Mesenchymal stem cell (in vitro differentiated cells and primary cell): ENCODE measurements around the gene USP6NL.

ENCODE experiments used
- DNase-seq: peaks from one replicate; pipeline ENCODE4 v3.0.0-alpha.2; 2013
- H2AFZ ChIP-seq: one replicate; pipeline ENCODE4 v1.6.1; 2013; ENCODE audit warnings: low read depth, mild to moderate bottlenecking, control low read depth, inconsistent platforms, low read length, moderate library complexity
- H2AK5ac ChIP-seq: 2 replicates; pipeline ENCODE4 v1.6.1; 2013; ENCODE audit warnings: low read length, moderate library complexity, mild to moderate bottlenecking, inconsistent platforms; ENCODE audit not compliant: severe bottlenecking
- H2BK120ac ChIP-seq: one replicate; pipeline ENCODE4 v1.6.1; 2013; ENCODE audit warnings: low read depth, mild to moderate bottlenecking, inconsistent platforms, low read length, moderate library complexity
- H2BK12ac ChIP-seq, 2 experiments: one replicate each; pipeline ENCODE4 v1.6.1; 2013; ENCODE audit warnings: inconsistent platforms in 2 of 2, low read length in 2 of 2, mild to moderate bottlenecking in 2 of 2, moderate library complexity in 2 of 2, control low read depth in 1 of 2
- H2BK15ac ChIP-seq: one replicate; pipeline ENCODE4 v1.6.1; 2013; ENCODE audit warnings: mild to moderate bottlenecking, low read depth, inconsistent platforms; ENCODE audit not compliant: poor library complexity, severe bottlenecking
- H2BK5ac ChIP-seq: 2 replicates; pipeline ENCODE4 v1.6.1; 2013; ENCODE audit warnings: low read depth, mild to moderate bottlenecking, low read length, control low read depth, inconsistent platforms; ENCODE audit not compliant: poor library complexity, severe bottlenecking
- H3K14ac ChIP-seq, 2 experiments: one replicate each; pipeline ENCODE4 v1.6.1; 2013; ENCODE audit warnings: inconsistent platforms in 2 of 2, low read length in 2 of 2, control low read depth in 1 of 2, mild to moderate bottlenecking in 1 of 2, moderate library complexity in 1 of 2
- H3K18ac ChIP-seq, 2 experiments: one replicate each; pipeline ENCODE4 v1.6.1; 2013; ENCODE audit warnings: inconsistent platforms in 2 of 2, low read length in 2 of 2, control low read depth in 1 of 2, low read depth in 1 of 2, mild to moderate bottlenecking in 1 of 2
- H3K23ac ChIP-seq, 2 experiments: one replicate each; pipeline ENCODE4 v1.6.1; 2013; ENCODE audit warnings: inconsistent platforms in 2 of 2, low read length in 2 of 2, mild to moderate bottlenecking in 2 of 2, moderate library complexity in 2 of 2, control low read depth in 1 of 2
- H3K27ac ChIP-seq: 2 replicates; pipeline ENCODE4 v1.5.1; 2013; ENCODE audit warnings: mild to moderate bottlenecking, moderate library complexity, low read length, control low read depth, inconsistent platforms; ENCODE audit not compliant: poor library complexity, severe bottlenecking
- H3K27me3 ChIP-seq, 2 experiments: 2 replicates each; pipeline versions ENCODE4 v1.6.1 to v1.7.0; 2013; ENCODE audit warnings: low read length in 2 of 2, mild to moderate bottlenecking in 2 of 2, moderate library complexity in 2 of 2, control low read depth in 1 of 2, inconsistent platforms in 1 of 2; ENCODE audit not compliant: control insufficient read depth in 1 of 2, insufficient read depth in 1 of 2
- H3K36me3 ChIP-seq, 2 experiments: 2 replicates each; pipeline versions ENCODE4 v1.6.1 to v1.7.0; 2013; ENCODE audit warnings: low read length in 2 of 2, control low read depth in 1 of 2, inconsistent platforms in 1 of 2, low read depth in 1 of 2, mild to moderate bottlenecking in 1 of 2; ENCODE audit not compliant: insufficient read depth in 2 of 2, control insufficient read depth in 1 of 2
- H3K4ac ChIP-seq, 2 experiments: one replicate each; pipeline ENCODE4 v1.6.1; 2013; ENCODE audit warnings: inconsistent platforms in 2 of 2, low read length in 2 of 2, mild to moderate bottlenecking in 2 of 2, moderate library complexity in 2 of 2, control low read depth in 1 of 2, low read depth in 1 of 2
- H3K4me1 ChIP-seq: 2 replicates; pipeline ENCODE4 v1.6.1; 2013; ENCODE audit warnings: low read depth, low read length, control low read depth; ENCODE audit not compliant: control insufficient read depth, insufficient read depth
- H3K4me2 ChIP-seq: 2 replicates; pipeline ENCODE4 v1.6.1; 2013; ENCODE audit warnings: low read length, mild to moderate bottlenecking, inconsistent platforms; ENCODE audit not compliant: poor library complexity, severe bottlenecking
- H3K4me3 ChIP-seq, 2 experiments: 2 replicates each; pipeline versions ENCODE4 v1.5.1 to v1.7.0; 2013; ENCODE audit warnings: low read length in 2 of 2, mild to moderate bottlenecking in 2 of 2, control low read depth in 1 of 2, low read depth in 1 of 2; ENCODE audit not compliant: insufficient read depth in 1 of 2
- H3K79me1 ChIP-seq: replicated peaks from 2 replicates; pipeline ENCODE4 v1.6.1; 2013; ENCODE audit warnings: mild to moderate bottlenecking, control low read depth, low read length, inconsistent platforms; ENCODE audit not compliant: poor library complexity, severe bottlenecking
- H3K9ac ChIP-seq: 2 replicates; pipeline ENCODE4 v1.7.0; 2013; ENCODE audit warnings: mild to moderate bottlenecking, low read length, moderate library complexity
- H3K9me3 ChIP-seq: 2 replicates; pipeline ENCODE4 v1.7.0; 2013; ENCODE audit warnings: mild to moderate bottlenecking, low read length; ENCODE audit not compliant: control insufficient read depth
- H4K8ac ChIP-seq: one replicate; pipeline ENCODE4 v1.6.1; 2013; ENCODE audit warnings: inconsistent platforms, mild to moderate bottlenecking, low read length, moderate library complexity
- H4K91ac ChIP-seq: one replicate; pipeline ENCODE4 v1.6.1; 2013; ENCODE audit warnings: mild to moderate bottlenecking, low read length, inconsistent platforms
- WGBS: methylation state at CpG from one replicate; pipeline ENCODE4 v1.1.7; 2013; ENCODE audit warnings: mixed read lengths; 5-methylcytosine and 5-hydroxymethylcytosine counted together

Gene USP6NL

GRCh38 chr10:11653758-11654471 is 42.5 kb upstream of the USP6NL start:
- Histone ChIP-seq H3K4me1 (peaks cover 2% of the 10 kb centered on the region), H2AK5ac (no peak overlapping the region), H2BK15ac (no peak overlapping the region), H3K27me3 (peaks cover 0 to 13% of the 10 kb centered on the region in 2 experiments), H2AFZ (no peak overlapping the region), H4K8ac (no peak overlapping the region), H3K79me1 (no peaks in the 10 kb centered on the region), H3K9me3 (no peaks in the 10 kb centered on the region), H3K18ac (no peak overlapping the region), H2BK5ac (no peak overlapping the region), H2BK12ac (no peak overlapping the region), H2BK120ac (no peak overlapping the region), H3K27ac (no peak overlapping the region), H3K4ac (no peak overlapping the region), H3K23ac (no peak overlapping the region), H3K14ac (no peak overlapping the region), H3K4me3 (no peak overlapping the region), H3K9ac (no peak overlapping the region), H3K4me2 (no peak overlapping the region), H3K36me3 (no peaks in the 10 kb centered on the region), H4K91ac (no peak overlapping the region)
- 92% methylated on average over 8 of the region's 8 CpGs for WGBS
- DNase-seq, result no peak

- H3K4me3 ChIP-seq, result no peak overlapping the region
- no peak overlapping the region for H4K8ac ChIP-seq
- no peaks in the 10 kb centered on the region for H3K9me3 ChIP-seq
- WGBS, result no CpG with 5 or more reads among the region's 1 CpG
- no peak overlapping the region for H2BK5ac ChIP-seq
- H2BK15ac ChIP-seq, result no peak overlapping the region
- H2AK5ac ChIP-seq, result no peak overlapping the region
- no peak overlapping the region for H3K18ac ChIP-seq
- no peak overlapping the region for H2BK12ac ChIP-seq
- H3K4me1 ChIP-seq, result peaks cover 2% of the 10 kb centered on the region
- no peaks in the 10 kb centered on the region for H3K79me1 ChIP-seq
- peaks cover 0 to 5% of the 10 kb centered on the region in 2 experiments for H3K27me3 ChIP-seq
- H3K27ac ChIP-seq, result no peak overlapping the region
- H3K23ac ChIP-seq, result no peak overlapping the region
- no peak overlapping the region for H3K4ac ChIP-seq
- no peak for DNase-seq
- H3K36me3 ChIP-seq, result no peaks in the 10 kb centered on the region
- H4K91ac ChIP-seq, result no peak overlapping the region
- no peak overlapping the region for H2BK120ac ChIP-seq
- no peak overlapping the region for H3K14ac ChIP-seq
- no peak overlapping the region for H3K4me2 ChIP-seq
- H3K9ac ChIP-seq, result no peak overlapping the region
- H2AFZ ChIP-seq, result no peak overlapping the region
Measured at GRCh38 chr10:11647676-11648075, 36.2 kb upstream of the USP6NL start.

- no peak overlapping the region for H2AFZ ChIP-seq
- no peak for DNase-seq
- H3K9ac ChIP-seq, result no peak overlapping the region
- H3K27ac ChIP-seq, result no peak overlapping the region
- H4K8ac ChIP-seq, result no peak overlapping the region
- H2BK12ac ChIP-seq, result no peak overlapping the region
- no peaks in the 10 kb centered on the region for H3K36me3 ChIP-seq
- no peak overlapping the region for H2BK5ac ChIP-seq
- no peaks in the 10 kb centered on the region for H3K79me1 ChIP-seq
- H2BK15ac ChIP-seq, result no peak overlapping the region
- H3K23ac ChIP-seq, result no peak overlapping the region
- H3K4me3 ChIP-seq, result no peak overlapping the region
- H3K27me3 ChIP-seq, result peaks cover 0 to 11% of the 10 kb centered on the region in 2 experiments
- no peak overlapping the region for H3K18ac ChIP-seq
- H3K9me3 ChIP-seq, result no peaks in the 10 kb centered on the region
- H2AK5ac ChIP-seq, result no peak overlapping the region
- no peak overlapping the region for H2BK120ac ChIP-seq
- H3K14ac ChIP-seq, result no peak overlapping the region
- H3K4me1 ChIP-seq, result peaks cover 2% of the 10 kb centered on the region
- no peak overlapping the region for H4K91ac ChIP-seq
- no peak overlapping the region for H3K4me2 ChIP-seq
- WGBS, result 94% methylated on average over 9 of the region's 9 CpGs
- H3K4ac ChIP-seq, result no peak overlapping the region
Measured at GRCh38 chr10:11646450-11646849, 35.0 kb upstream of the USP6NL start.

- Histone ChIP-seq H3K9ac (no peak overlapping the region), H2AK5ac (no peak overlapping the region), H2BK120ac (no peak overlapping the region), H2BK12ac (no peak overlapping the region), H4K91ac (no peak overlapping the region), H3K27me3 (peaks cover 0 to 15% of the 10 kb centered on the region in 2 experiments), H3K14ac (no peak overlapping the region), H3K23ac (no peak overlapping the region), H3K4me1 (no peaks in the 10 kb centered on the region), H2BK5ac (no peak overlapping the region), H3K4ac (no peak overlapping the region), H3K27ac (no peak overlapping the region), H3K36me3 (no peaks in the 10 kb centered on the region), H3K9me3 (no peaks in the 10 kb centered on the region), H3K4me2 (no peak overlapping the region), H2AFZ (no peak overlapping the region), H3K4me3 (no peak overlapping the region), H4K8ac (no peak overlapping the region), H2BK15ac (no peak overlapping the region), H3K79me1 (no peaks in the 10 kb centered on the region), H3K18ac (no peak overlapping the region)
- DNase-seq, result no peak
- WGBS, result 66% methylated on average over 6 of the region's 6 CpGs
Measured at GRCh38 chr10:11643039-11643438, 31.6 kb upstream of the USP6NL start.
